K562 (cell line): ENCODE data around the gene GORASP1. TPM values are rescaled to one million over a fixed set of nuclear protein-coding genes. Genes with fewer than 3 reads are reported as not detected.
A peak's percentile ranks its signal among the peaks of the same experiment; 100 is the strongest.

Experiments
- BACH1 ChIP-seq: fragments of 200-800 bp; sonication (Bioruptor generic); IDR thresholded peaks from 2 replicates; pipeline ENCODE4 v1.6.1; 2016; ENCODE audit warnings: missing genetic modification characterization, missing compliant biosample characterization
- BCLAF1 ChIP-seq, 2 experiments: fragments of 450-650 bp in 1 of 2; IDR thresholded peaks; 2 replicates each; pipeline ENCODE4 v1.6.1; 2011 to 2017; ENCODE audit warnings: low read depth in 2 of 2, antibody characterized with exemption in 1 of 2, borderline replicate concordance in 1 of 2, low read length in 1 of 2, mild to moderate bottlenecking in 1 of 2, mixed read lengths in 1 of 2; ENCODE audit not compliant: control insufficient read depth in 1 of 2
- CREB1 ChIP-seq, 2 experiments: sonication (generic) in 1 of 2; formaldehyde crosslinking in 1 of 2; IDR thresholded peaks; 2 replicates each; pipeline versions ENCODE4 v1.6.1 to v1.8.0; 2012 to 2022; ENCODE audit warnings: inconsistent platforms in 1 of 2, mild to moderate bottlenecking in 1 of 2, missing genetic modification reagents in 1 of 2, moderate library complexity in 1 of 2
- ERF ChIP-seq: fragments of 450-650 bp; formaldehyde crosslinking; IDR thresholded peaks from 2 replicates; pipeline ENCODE4 v1.4.0; 2020; ENCODE audit warnings: mild to moderate bottlenecking, mixed read lengths
- HMGN3 ChIP-seq: IDR thresholded peaks from 2 replicates; pipeline ENCODE4 v1.6.1; 2011; ENCODE audit warnings: borderline replicate concordance, low read depth, mild to moderate bottlenecking, mixed read lengths, low read length; ENCODE audit not compliant: insufficient read length; ENCODE audit errors: extremely low read depth
- HNRNPK ChIP-seq: fragments of 200-400 bp; formaldehyde crosslinking; IDR thresholded peaks from one replicate; pipeline ENCODE4 v1.6.1; 2018; ENCODE audit warnings: mild to moderate bottlenecking, low read depth, low read length; ENCODE audit not compliant: poor library complexity, severe bottlenecking
- MYNN ChIP-seq, 2 experiments: sonication (generic); formaldehyde crosslinking in 1 of 2; IDR thresholded peaks; 2 replicates each; pipeline versions ENCODE4 v1.5.0 to v1.6.1; 2016 to 2020; ENCODE audit warnings: antibody characterized with exemption in 1 of 2, missing genetic modification reagents in 1 of 2
- NR2C1 ChIP-seq, 2 experiments: fragments of 450-650 bp; IDR thresholded peaks; 2 replicates each; pipeline ENCODE4 v1.6.1; 2017; ENCODE audit warnings: mild to moderate bottlenecking in 2 of 2, antibody characterized with exemption in 1 of 2, inconsistent platforms in 1 of 2, missing compliant biosample characterization in 1 of 2, missing genetic modification characterization in 1 of 2
- POLR2A ChIP-seq: fragments of 450-650 bp; conservative IDR thresholded peaks from 2 replicates; pipeline ENCODE4 v1.6.1; 2016
- SREBF2 ChIP-seq: sonication (generic); formaldehyde crosslinking; IDR thresholded peaks from 2 replicates; pipeline ENCODE4 v1.4.0; 2020; ENCODE audit warnings: mild to moderate bottlenecking, missing genetic modification reagents
- STAG1 ChIP-seq: sonication (generic); formaldehyde crosslinking; IDR thresholded peaks from 2 replicates; pipeline ENCODE4 v1.5.0; 2020; ENCODE audit warnings: missing genetic modification reagents, borderline replicate concordance
- U2AF1 ChIP-seq: fragments of 200-400 bp; formaldehyde crosslinking; optimal IDR thresholded peaks from 2 replicates; pipeline ENCODE3; 2017; ENCODE audit warnings: mild to moderate bottlenecking, low read depth, low read length, moderate library complexity
- ZBTB49 ChIP-seq: sonication (generic); formaldehyde crosslinking; IDR thresholded peaks from 2 replicates; pipeline ENCODE4 v1.8.0; 2022; ENCODE audit warnings: missing genetic modification reagents, mild to moderate bottlenecking, borderline replicate concordance
- ZNF175 ChIP-seq: fragments of 200-800 bp; sonication (Bioruptor generic); IDR thresholded peaks from 2 replicates; pipeline ENCODE4 v1.6.1; 2016; ENCODE audit warnings: low read depth, mild to moderate bottlenecking, missing genetic modification characterization, missing compliant biosample characterization
- ZNF224 ChIP-seq: sonication (generic); formaldehyde crosslinking; IDR thresholded peaks from 2 replicates; pipeline ENCODE4 v1.8.0; 2022; ENCODE audit warnings: mild to moderate bottlenecking, missing genetic modification reagents
- ZNF589 ChIP-seq: fragments of 200-800 bp; sonication (Bioruptor generic); IDR thresholded peaks from 2 replicates; pipeline ENCODE4 v1.6.1; 2016; ENCODE audit warnings: low read depth, missing genetic modification characterization, missing compliant biosample characterization
- polyA plus RNA-seq, 8 experiments: library from polyadenylated mRNA; depleted of rRNA in 4 of 8; stranded (reverse) in 5 of 8; unstranded in 3 of 8; fragments of >200 nt; fragmentation: Nextera tagmentation in 2 of 8; fragmentation: Illumina TruSeq in 1 of 8; extraction: Ambion mirVana in 2 of 8; extraction: Trizol in 1 of 8; gene quantifications; 2 replicates each; pipeline versions ENCODE4 v1.2.1 to v1.2.3, GENCODE V29; 2011 to 2014; ENCODE audit warnings: inconsistent platforms in 1 of 8, missing spikeins in 1 of 8
- total RNA-seq, 7 experiments: library from RNA; depleted of rRNA in 6 of 7; stranded (reverse); fragments of >200 nt in 6 of 7; fragmentation: Illumina TruSeq in 2 of 7; extraction: Trizol in 2 of 7; gene quantifications; 2 replicates each; pipeline versions ENCODE4 v1.2.1 to v1.2.3, GENCODE V29; 2011 to 2021; ENCODE audit warnings: low replicate concordance in 1 of 7
- TF ChIP-seq, protein P1 (sequence below): fragments of 450-650 bp; formaldehyde crosslinking; IDR thresholded peaks from 2 replicates; pipeline ENCODE4 v1.4.0; 2020; ENCODE audit warnings: mild to moderate bottlenecking, moderate library complexity

GORASP1 gene
- total and polyA plus RNA-seq, 9 of the 15 experiments (the other 6 are each of a cell fraction or from before 2014, with no cell fraction given) = 8.4 to 87.9 (median 67.6) TPM

DNA sequence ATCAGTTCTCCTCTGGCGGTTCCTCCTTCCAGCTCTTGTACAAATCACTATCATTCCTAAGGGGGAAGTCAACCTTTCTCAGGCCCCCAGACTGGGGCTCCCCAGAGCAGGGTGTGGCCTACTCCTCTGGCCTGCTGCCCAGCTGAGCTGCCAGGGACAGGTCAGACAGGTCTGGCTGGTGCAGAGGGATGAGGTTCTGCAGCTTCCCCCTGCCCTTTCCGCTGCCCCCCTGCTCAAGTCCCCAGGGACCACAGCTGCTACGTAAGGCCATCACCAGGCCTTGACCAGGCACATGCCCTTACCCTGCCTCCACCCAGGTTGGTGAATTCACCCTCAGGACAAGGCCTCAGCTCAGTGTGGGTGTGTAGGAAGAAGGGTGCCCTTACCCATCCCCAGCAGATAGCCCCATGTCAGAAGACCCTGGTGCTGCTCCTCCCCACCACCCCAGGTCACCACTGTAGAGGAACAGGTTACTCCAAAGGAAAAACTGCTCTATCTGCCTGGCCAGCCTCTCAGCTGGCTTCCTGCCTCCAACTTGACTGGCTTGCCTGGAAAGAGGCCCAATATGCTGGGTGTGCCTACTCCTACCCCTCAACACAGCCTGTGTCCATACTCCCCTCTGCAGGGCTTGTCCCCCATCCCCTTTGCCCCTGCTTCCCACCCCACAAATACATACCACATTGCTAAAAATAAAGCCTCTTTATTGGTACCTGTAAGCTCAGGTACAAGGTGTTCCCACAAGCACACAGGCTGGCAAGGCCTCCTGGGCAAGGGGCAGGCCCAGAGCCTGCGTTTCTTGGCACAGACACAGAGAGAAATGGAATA lies 34.0 kb upstream of the GORASP1 start (continued):
- no peak for TF ChIP-seq U2AF1
- no peak for TF ChIP-seq HMGN3
- TF ChIP-seq HNRNPK = no peak
- TF ChIP-seq ZNF589 (CRISPR knock-in tag) = no peak
- no peak for TF ChIP-seq CREB1 (IDR thresholded peaks at IDR 0.05)
- no peak for TF ChIP-seq CREB1 (CRISPR knock-in tag; IDR thresholded peaks at IDR 0.05)
- 0 out of 2 replicates have a peak, but pooled peaks have one; percentile 48 for TF ChIP-seq ZBTB49 (CRISPR knock-in tag)
- TF ChIP-seq ZNF224 (CRISPR knock-in tag) = no peak
- TF ChIP-seq, protein P1, sequence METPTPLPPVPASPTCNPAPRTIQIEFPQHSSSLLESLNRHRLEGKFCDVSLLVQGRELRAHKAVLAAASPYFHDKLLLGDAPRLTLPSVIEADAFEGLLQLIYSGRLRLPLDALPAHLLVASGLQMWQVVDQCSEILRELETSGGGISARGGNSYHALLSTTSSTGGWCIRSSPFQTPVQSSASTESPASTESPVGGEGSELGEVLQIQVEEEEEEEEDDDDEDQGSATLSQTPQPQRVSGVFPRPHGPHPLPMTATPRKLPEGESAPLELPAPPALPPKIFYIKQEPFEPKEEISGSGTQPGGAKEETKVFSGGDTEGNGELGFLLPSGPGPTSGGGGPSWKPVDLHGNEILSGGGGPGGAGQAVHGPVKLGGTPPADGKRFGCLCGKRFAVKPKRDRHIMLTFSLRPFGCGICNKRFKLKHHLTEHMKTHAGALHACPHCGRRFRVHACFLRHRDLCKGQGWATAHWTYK = 0 out of 2 replicates have a peak, but pooled peaks have one; percentile 50
- no peak for TF ChIP-seq SREBF2
- peak; percentile 53 for TF ChIP-seq POLR2A
- TF ChIP-seq ERF (CRISPR knock-in tag) = peak; percentile 57; the same call in 1 of the 2 replicates
- TF ChIP-seq MYNN (IDR thresholded peaks at IDR 0.05) = peak; percentile 13; the same call in 1 of the 2 replicates
- TF ChIP-seq MYNN (CRISPR knock-in tag; IDR thresholded peaks at IDR 0.05) = no peak
- no peak for TF ChIP-seq STAG1 (CRISPR knock-in tag)
- TF ChIP-seq BCLAF1 (IDR thresholded peaks at IDR 0.05; ENCODE audit: borderline replicate concordance in 1 of 2, control insufficient read depth in 1 of 2, low read depth in 2 of 2, low read length in 1 of 2) = peak in 1 of 2 experiments; percentile 21; a peak in 1 of 4 replicates
- no peak for TF ChIP-seq NR2C1 (IDR thresholded peaks at IDR 0.05)
- no peak for TF ChIP-seq NR2C1 (tag; IDR thresholded peaks at IDR 0.05)
- TF ChIP-seq ZNF175 (CRISPR knock-in tag) = no peak
- TF ChIP-seq BACH1 (tag) = no peak
